GM18907 (cell line): ENCODE results near the gene TRAK2.
"Not testable (repeated sequence)": the region's sequence is repeated elsewhere in the genome, so short reads cannot be mapped to it uniquely, and the experiment has no call there.

Source experiments
- ATAC-seq: cut with Tn5 transposase; IDR thresholded peaks from one replicate; pipeline ENCODE4 v1.9.1; 2021; ENCODE audit warnings: mild to moderate bottlenecking, moderate library complexity; ENCODE audit not compliant: unreplicated experiment

TRAK2 gene, protein sequence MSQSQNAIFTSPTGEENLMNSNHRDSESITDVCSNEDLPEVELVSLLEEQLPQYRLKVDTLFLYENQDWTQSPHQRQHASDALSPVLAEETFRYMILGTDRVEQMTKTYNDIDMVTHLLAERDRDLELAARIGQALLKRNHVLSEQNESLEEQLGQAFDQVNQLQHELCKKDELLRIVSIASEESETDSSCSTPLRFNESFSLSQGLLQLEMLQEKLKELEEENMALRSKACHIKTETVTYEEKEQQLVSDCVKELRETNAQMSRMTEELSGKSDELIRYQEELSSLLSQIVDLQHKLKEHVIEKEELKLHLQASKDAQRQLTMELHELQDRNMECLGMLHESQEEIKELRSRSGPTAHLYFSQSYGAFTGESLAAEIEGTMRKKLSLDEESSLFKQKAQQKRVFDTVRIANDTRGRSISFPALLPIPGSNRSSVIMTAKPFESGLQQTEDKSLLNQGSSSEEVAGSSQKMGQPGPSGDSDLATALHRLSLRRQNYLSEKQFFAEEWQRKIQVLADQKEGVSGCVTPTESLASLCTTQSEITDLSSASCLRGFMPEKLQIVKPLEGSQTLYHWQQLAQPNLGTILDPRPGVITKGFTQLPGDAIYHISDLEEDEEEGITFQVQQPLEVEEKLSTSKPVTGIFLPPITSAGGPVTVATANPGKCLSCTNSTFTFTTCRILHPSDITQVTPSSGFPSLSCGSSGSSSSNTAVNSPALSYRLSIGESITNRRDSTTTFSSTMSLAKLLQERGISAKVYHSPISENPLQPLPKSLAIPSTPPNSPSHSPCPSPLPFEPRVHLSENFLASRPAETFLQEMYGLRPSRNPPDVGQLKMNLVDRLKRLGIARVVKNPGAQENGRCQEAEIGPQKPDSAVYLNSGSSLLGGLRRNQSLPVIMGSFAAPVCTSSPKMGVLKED

DNA sequence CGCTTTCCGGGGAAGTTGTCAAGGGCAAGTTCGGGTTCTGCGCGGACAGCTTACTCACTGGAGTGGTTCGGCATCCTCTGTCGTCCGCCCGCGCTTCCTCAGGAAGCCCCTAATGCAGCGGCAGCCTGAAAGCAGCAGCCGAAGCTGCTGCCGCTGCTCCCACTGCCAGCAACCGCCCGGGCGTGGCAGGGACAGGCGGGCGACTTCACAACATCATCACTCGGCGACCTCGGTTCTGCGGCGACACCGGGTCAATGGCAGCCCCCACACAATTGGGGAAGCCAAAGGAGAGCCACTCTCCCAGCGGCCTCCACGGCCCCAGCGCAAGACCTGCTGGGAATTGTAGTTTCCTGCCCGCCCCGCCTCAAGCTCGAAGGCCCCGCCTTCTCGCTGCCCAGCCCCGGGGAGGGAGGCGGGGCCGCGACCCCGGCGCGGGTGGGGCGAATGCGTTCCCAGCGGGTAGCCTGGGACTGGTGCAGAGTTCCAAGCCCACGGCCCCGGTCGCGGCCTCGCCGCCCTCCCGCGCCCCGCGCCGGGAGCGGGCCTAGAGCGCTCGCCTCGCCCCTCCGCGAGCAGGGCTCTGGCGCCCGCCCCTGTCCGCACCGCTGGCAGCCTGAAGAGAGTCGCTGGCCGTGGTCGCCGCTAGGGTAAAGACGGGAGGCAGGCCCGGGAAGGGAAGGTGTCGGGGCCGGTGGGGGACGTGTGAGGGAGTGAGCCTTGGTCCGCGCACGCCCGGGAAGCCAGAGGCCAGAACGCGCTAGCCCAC lies at the start of gene TRAK2, which contains the start of gene STRADB:
Gene TRAK2, minus strand, starts transcription at position 167 of the 766 bp plus-strand sequence. CDS start 30,951 bp downstream, outside the sequence.
Gene STRADB, plus strand, starts transcription at position 449 of the 766 bp plus-strand sequence. CDS start 3,101 bp downstream, outside the sequence.
- ATAC-seq: peak; percentile 96

DNA sequence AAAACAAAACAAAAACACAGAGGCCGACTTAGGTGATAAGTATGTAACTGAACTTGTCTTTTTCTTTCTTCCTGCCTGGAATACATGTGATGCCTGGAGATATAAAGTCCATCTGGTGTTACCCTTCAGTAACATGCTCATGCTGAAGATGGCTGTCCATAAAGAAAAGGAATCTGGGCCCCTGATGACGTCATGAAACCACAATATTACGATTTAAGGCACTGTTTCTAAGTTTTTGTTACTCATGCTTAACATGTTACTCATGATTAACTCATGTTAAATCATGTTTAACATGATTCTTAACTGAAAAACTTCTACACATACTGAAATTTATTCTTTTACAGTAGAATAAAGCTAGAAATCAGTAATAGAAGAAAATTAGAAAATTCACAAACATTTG lies 49.3 kb upstream of the TRAK2 start:
- no peak for ATAC-seq

DNA sequence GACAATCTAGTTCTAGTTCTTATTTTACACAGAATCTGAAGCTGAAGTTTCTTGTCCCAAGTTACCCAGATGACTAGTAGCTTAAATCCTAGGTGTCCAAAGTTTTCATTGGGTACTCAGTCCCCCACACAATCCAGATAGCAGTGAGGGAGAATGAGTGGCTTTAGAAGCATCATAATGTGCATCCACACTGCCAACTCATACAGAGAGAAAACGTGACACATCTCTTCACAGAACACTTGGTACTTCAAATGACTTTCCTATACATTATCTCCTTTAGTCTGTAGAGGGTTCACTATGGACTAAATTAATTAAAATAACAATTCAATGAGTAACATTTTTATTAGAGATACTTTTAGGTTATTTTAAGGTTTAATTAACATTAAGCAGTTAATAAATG lies 45.5 kb upstream of the TRAK2 start:
- no peak for ATAC-seq

DNA sequence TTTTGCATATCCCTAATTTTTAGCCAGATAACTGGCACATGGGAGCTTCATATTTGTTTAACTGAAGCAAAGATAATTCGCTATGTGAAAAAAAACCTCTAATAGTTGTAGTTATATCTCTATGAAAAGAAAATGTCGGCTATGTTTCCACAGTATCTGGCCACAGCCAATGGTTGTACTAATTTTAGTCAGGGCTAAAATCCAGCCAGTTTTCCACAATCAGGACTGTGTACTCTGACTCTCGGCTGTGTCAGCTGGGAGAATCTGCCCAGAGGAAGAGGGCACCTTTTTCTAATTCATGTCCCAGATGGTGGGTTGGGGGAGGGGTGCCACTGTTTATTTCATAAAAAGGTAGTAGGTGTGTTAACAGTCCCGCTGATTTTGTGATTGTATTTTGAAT lies 39.0 kb upstream of the TRAK2 start:
- no peak for ATAC-seq

DNA sequence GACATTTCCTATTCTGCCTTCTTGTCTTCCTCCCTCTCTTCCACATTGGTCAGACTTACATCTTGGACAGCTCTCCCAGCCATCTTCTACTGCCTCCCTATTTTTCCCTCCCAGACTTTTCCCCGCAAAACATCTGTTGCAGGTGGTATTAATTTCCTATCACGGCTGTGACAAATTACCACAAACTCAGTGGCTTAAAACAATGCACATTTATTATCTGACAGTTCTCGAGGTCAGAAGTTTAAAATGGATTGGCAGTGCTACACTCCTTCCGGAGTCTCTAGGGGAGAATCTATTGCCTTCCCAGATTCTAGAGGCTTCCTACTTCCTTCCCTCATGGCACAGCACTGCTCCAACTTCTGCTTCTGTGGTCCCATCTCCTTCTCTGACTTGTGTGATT lies 33.5 kb upstream of the TRAK2 start:
- no peak for ATAC-seq

DNA sequence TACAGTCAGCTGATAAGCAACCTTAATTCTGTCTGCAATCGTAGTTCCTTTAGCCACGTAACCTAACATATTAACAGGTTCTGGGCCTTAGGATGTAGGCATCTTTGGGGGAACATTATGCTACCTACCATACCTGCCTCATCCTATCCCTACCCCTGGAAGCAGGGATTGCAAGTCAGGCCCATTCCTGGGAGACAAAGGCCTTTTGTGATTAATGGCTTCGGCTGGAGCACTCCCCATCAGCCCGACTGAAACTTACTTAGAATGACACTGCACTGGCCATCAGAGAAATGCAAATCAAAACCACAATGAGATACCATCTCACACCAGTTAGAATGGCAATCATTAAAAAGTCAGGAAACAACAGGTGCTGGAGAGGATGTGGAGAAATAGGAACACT lies 32.5 kb upstream of the TRAK2 start:
- ATAC-seq: not testable (repeated sequence)

DNA sequence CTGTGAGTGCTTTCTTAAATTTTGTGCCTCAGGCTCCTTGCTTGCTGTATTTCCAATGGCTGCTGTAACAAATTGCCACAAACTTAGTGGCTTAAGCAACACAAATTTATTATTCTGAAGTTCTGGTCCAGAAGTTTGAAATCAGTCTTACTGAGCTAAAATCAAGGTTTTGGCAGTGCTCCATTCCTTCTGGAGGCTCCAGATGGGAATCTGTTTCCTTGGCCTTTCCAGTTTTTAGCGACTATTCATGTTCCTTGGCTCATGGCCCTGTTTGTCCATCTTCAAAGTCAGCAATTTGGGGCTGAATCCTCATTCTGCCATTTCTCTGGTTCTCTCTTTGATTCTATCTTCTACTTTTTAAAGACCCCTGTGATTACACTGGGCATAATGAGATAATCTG lies 32.1 kb upstream of the TRAK2 start:
- no peak for ATAC-seq

DNA sequence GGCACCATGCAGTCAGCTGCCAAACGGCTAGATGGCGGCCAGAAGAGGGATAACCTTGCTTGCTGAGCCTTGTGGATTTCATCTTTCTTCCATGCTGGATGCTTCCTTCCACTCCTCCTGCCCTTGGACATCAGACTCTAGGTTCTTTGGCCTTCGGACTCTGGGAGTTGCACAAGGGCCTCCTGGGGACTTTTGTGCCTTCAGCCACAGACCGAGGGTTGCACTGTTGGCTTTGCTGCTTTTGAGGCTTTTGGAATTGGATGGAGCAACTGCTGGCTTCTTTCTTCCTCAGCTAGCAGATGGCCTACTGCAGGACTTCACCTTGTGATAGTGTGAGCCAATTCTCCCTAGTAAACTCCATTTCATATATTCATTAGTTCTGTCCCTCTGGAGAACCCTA lies 31.3 kb upstream of the TRAK2 start:
- no peak for ATAC-seq

DNA sequence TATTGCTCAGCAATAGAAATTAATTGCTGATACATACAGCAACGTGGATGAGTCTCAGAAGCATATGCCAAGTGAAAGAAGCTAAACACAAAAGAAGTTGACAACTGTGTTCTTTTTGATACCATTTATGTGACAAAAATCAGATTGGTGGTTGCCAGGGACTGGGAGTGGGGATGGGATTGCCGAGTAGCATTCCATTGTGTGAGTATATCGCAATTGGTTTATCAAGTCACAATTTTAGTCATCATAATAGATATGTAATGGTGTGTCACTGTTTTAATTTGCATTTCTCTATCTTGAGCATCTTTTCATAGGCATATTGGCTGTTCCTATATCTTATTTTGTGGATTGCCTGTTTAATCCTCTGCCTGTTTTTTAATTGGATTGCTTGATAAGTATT lies 21.2 kb upstream of the TRAK2 start:
- ATAC-seq: no peak

DNA sequence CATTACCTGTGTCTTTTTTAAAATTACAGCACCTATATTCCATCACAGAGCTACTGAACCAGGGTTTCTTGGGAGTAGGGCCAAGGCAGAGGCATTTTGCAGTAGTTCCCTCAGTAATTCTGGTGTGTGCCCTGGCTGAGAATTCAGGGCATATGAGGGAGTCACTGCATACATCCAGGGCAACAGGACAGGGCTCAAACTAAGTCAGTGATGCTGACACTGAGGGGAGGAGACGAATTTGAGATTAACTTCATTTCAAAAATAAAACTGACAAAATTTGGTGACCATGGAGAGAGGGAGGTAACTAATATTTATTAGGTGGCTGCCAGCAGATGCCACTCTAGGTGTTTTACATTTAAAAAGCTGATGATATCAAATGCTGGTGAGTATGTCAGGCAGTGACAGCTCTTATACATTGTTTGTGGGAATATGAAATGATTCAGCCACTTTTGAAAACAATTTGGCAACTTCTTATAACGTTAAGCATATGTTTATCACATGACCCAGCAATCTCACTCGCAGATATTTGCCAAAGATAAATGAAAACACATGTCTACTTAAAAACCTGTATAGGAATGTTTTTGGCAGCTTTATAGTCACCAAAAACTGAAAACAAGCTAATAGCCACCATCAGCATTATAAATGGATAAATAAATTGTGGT lies 20.6 kb upstream of the TRAK2 start:
- no peak for ATAC-seq

DNA sequence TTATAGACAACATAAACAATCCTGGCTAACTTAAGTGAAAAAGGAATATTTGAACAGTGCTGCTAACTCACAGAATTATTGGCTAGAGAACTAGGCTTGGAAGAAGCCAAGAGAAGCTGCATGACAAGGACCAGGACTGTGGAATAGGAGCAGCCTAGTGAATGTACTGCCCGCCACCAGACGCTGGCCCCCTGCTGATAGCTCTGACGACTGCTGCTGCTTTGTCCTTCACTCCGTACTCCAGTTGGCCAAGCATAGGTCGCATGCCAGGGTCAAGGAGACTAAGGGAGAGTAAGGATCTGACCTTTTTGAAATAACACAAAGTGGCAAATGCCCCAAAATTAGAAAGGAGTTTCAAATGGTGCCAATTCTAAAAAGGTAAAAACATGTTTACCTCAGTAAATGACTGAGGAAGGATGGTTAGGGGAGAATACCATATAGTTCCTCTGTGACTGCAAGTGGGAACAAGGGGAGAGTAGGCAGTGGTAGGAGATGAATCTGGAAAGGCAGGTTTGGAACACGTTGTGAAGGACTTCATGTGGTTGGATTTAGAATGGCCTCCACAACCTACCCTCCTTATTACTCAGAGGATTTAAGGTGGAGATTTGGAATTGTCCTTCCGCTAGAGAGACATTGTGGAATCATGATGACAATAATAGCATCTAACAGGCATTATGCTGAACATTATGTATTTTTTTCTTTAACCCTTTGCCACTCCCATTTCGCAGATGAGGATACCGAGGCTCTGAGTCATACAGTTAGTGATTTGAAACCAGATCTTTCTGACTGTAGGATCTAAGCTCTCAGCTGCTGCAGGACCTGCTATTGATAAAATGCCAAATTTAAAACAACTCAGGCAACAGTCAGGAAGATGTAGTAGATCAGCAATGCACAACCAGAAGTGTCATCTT lies 19.8 kb upstream of the TRAK2 start:
- ATAC-seq: no peak

DNA sequence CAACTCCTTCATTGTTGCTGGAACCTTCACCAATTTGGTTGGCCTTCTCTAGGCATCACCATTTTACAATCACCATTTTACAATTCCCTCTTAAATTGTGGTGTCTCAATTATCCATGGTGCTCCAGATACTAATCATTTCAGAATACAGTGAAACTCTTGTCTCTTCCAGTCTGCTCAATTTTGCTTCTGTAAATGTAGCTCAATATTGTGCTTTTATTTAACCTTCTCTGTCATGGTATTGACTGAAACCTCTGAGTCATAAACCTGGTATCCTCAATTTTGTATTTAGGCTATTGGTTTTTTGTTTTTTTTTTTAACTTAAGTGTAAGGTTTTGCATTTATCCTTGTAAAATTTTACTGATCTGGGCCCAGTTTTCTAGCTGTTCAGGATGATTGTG lies 16.4 kb upstream of the TRAK2 start:
- ATAC-seq: no peak

DNA sequence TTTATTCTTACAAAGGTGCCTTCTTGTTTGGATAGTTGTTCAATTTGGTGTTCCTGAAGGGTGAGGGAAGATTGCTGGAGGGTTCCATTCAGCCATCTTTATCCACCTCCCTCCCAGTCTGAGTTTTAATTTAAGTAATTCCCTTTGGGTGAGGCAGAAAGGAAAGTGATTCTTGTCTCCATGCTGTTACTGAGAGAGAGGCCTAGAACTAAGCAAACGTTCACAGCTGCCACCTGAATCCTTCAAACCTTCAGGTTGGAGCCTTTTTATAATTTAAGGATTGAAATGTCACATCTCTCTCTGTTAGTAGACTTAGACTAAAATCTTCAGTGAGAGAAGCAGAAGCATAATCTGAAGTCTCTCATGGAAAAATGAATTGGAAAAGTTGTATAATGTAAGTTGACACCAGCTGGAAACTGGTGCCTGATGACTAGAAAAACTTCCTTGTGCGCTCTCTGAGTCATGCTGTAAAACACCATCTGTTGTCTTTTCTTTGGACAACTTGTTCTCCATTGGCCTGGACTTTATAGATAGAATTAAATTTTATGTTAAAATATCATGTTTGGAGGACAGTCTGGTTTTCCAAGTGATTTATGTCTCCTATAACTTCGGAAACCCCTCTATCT lies 14.9 kb upstream of the TRAK2 start:
- no peak for ATAC-seq

DNA sequence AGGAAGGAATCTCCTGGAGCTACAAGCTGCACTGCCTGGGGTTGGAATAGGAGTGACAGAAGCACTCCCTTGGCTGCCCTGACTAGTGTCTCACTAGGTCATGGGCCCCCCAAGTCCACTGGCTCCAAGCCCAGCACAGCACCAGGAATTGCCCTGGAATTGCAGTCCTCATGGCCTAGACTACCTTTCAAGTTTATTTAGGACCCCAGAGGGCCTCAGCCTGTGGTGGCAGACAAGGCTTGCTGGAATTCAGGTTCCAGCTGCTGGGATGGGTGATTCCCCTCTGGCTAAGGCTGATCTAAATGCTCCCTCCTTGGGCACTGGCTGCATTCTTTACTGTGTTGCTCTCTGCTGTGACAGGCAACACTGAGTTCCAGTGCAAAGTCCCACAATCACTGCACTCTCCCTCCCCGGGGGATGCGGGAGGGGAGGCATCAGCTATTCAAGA lies 14.3 kb upstream of the TRAK2 start:
- no peak for ATAC-seq

DNA sequence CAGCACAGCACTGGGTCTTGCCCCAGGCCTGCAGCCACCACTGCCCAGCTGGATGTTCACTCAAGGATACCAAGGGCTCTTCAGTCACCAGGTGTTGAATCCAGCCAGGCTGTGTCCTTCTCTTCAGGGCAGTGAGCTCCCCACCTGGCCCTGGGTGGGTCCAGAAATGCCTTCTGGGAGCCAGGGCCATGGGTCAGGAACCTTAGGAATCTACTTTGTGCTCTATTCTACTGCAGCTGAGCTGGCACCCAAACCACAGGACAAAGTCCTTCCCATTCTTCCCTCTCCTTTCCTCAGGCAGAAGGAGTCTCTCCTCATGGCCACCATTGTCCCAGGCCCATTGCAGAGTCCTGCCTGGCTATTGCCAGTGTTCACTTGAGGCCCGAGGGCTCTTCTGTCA lies 13.3 kb upstream of the TRAK2 start:
- ATAC-seq: no peak

DNA sequence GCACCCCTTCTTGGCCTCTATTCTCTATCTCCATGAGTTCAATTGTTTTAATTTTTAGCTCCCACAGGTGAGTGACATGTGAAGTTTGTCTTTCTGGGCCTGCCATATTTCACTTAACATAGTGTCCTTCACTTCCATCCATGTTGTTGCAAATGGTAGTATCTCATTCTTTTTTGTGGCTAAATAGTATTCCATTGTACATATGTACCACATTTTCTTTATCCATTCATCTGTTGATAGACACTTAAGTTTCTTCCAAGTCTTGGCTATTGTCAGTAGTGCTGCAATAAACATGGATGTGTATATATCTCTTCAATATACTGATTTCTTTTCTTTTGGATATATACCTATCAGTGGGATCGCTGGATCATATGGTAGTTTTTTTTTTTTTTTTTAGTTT lies 9.3 kb upstream of the TRAK2 start:
- no peak for ATAC-seq

DNA sequence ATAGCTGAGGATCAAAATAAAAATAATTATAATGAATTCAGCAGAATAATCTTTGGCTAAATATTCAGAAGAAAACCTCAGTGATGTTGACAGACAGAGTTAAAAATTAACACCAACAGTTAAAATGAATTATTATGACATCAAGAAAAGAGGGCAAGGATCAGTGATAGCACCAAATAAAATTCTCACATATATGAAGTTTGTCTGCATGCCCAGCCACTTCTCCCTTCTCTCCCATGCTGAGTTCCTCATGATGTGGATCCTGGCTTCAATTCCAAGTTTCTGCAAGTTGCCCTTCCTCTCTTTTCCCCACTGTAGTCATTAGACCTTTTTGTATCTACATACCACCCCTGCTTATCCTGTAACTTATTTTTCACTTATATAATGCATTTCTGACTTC lies 7.1 kb upstream of the TRAK2 start:
- ATAC-seq: no peak

DNA sequence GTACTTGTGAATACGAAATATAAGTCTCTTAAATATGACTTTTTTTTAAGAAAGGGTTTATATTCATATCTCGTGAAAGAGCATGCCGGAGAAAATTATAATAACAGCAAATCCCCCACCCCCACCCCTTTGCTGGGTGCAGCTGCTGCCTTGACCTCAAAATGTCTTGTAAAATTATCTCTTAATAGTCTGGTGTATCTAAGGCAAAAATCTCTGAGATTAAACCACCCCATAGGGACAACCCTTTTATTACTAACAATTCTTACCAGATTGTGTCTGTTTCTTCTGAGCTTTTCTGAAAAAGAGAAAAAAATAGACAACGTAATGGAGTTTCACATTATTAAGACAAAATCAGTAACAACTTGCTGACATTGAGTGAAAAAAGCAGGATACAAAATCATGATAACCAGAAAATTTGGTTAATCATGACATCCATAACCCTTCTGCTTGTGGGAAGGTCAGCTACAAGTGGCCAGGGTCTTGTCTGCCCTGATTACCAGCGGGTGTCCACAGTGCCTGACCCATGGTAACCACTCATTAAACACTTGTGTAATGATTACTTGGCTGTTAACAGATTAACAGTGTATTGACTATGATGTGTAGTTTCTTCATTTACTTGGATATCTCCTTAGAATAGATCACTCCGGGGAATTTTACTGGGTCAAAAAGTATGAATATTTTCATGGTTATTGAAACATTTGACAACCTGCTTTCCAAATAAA lies 1.8 kb upstream of the TRAK2 start:
- ATAC-seq: no peak
